Suprapubic skin (tissue), 4 donors: ENCODE measurements around the gene PRKCE.

Source experiments
- CTCF ChIP-seq, 2 donors: fragments of 200-600 bp in 1 of 2; fragments of 450-650 bp in 1 of 2; sonication (generic) in 1 of 2; IDR thresholded peaks; one replicate each; pipeline ENCODE4 v1.5.1; 2016 to 2019; ENCODE audit warnings: antibody characterized with exemption in 2 of 2, mild to moderate bottlenecking in 1 of 2, moderate library complexity in 1 of 2
- POLR2A ChIP-seq, 2 donors: fragments of 450-650 bp; IDR thresholded peaks; one replicate each; pipeline ENCODE4 v1.6.1; 2017; ENCODE audit warnings: antibody characterized with exemption in 2 of 2, mild to moderate bottlenecking in 2 of 2, moderate library complexity in 2 of 2
- POLR2AphosphoS5 ChIP-seq, 3 donors: sonication (generic); formaldehyde crosslinking; IDR thresholded peaks; one replicate each; pipeline ENCODE4 v1.6.1; 2017; ENCODE audit warnings: antibody characterized with exemption in 3 of 3

- no peak for TF ChIP-seq CTCF (IDR thresholded peaks at IDR 0.05)
- TF ChIP-seq POLR2A (IDR thresholded peaks at IDR 0.05) = no peak
- TF ChIP-seq POLR2AphosphoS5 (IDR thresholded peaks at IDR 0.05) = no peak
These were observed 529.8 kb downstream of the PRKCE start for GRCh38 chr2:46181306-46181705.
